Effector memory CD8-positive, alpha-beta T cell (primary cell): ENCODE data around the gene GJA4.
"Not testable (repeated sequence)": the region's sequence is repeated elsewhere in the genome, so short reads cannot be mapped to it uniquely, and the experiment has no call there.

Experiments
- ATAC-seq: fragments of 150-1000 bp; cut with Tn5 transposase; replicated peaks from 2 replicates; pipeline ENCODE4 v1.10.0; 2021; ENCODE audit warnings: mild to moderate bottlenecking, moderate library complexity
- DNase-seq, 3 experiments: peaks; one replicate each; pipeline ENCODE4 v3.0.0; 2021
- H3K27ac Mint-ChIP-seq, 2 donors: one replicate each; pipeline ENCODE4 v1.8.0; 2022; ENCODE audit warnings: mild to moderate bottlenecking in 2 of 2, mixed read lengths in 2 of 2, moderate library complexity in 2 of 2
- H3K27me3 Mint-ChIP-seq, 2 donors: one replicate each; pipeline ENCODE4 v1.8.0; 2022; ENCODE audit warnings: mixed read lengths in 2 of 2
- H3K36me3 Mint-ChIP-seq: one replicate; pipeline ENCODE4 v1.8.0; 2022; ENCODE audit warnings: mild to moderate bottlenecking, moderate library complexity, mixed read lengths; ENCODE audit not compliant: insufficient read depth
- H3K4me1 Mint-ChIP-seq, 2 donors: one replicate each; pipeline ENCODE4 v1.8.0; 2022; ENCODE audit warnings: low read depth in 2 of 2, mixed read lengths in 2 of 2
- H3K4me3 Mint-ChIP-seq, 2 donors: one replicate each; pipeline ENCODE4 v1.8.0; 2022; ENCODE audit warnings: mild to moderate bottlenecking in 2 of 2, mixed read lengths in 2 of 2, moderate library complexity in 2 of 2
- H3K9me3 Mint-ChIP-seq, 2 donors: one replicate each; pipeline ENCODE4 v1.8.0; 2022; ENCODE audit warnings: mixed read lengths in 2 of 2

The GJA4 gene

GRCh38 chr1:34787461-34788420 lies 5.1 kb upstream of the GJA4 start:
- H3K9me3 Mint-ChIP-seq = no peaks in the 10 kb centered on the region
- H3K36me3 Mint-ChIP-seq = no peaks in the 10 kb centered on the region
- ATAC-seq = no peak
- H3K27me3 Mint-ChIP-seq = peaks cover 57 to 95% of the 10 kb centered on the region in 2 donors
- peaks cover 4 to 9% of the 10 kb centered on the region in 2 donors for H3K4me1 Mint-ChIP-seq
- DNase-seq = no peak
- no peak overlapping the region for H3K4me3 Mint-ChIP-seq
- no peak overlapping the region for H3K27ac Mint-ChIP-seq

DNA sequence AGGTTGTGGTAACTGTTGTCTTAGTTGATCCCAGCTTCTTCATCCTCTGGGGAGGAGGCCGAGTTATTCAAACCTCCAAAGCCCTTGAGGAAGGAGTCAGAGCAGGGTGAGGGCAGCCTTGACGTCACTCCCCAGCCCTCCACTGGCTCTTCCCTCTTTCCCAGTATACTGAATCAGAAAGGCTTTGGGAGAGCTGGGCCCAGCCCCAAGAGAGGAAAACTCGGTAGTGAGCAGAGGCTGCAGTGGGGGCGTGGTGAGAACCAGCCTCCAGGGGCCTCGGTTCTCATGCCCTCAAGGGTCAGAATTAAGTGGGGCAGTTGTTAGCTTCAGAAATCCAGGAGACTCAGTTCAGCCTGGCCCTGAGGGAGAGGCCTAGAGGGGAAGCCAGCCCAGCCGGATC lies 1.8 kb upstream of the GJA4 start:
- ATAC-seq (no peak), DNase-seq (no peak)
- Mint-ChIP-seq H3K36me3 (no peaks in the 10 kb centered on the region), H3K4me3 (no peak overlapping the region), H3K9me3 (no peaks in the 10 kb centered on the region), H3K27me3 (peaks cover 44 to 88% of the 10 kb centered on the region in 2 donors), H3K27ac (no peak overlapping the region), H3K4me1 (peaks cover 4 to 11% of the 10 kb centered on the region in 2 donors)

- DNase-seq = no peak
- Mint-ChIP-seq H3K27ac (no peak overlapping the region), H3K4me1 (peaks cover 4 to 5% of the 10 kb centered on the region in 2 donors), H3K36me3 (no peaks in the 10 kb centered on the region), H3K27me3 (peaks cover 44 to 85% of the 10 kb centered on the region in 2 donors), H3K4me3 (peak overlapping the region; percentile 42 to 55), H3K9me3 (no peaks in the 10 kb centered on the region)
- no peak for ATAC-seq
Observed at GRCh38 chr1:34792424-34792823, 375 bp upstream of the GJA4 start.

- no peak for ATAC-seq
Observed at GRCh38 chr1:34794001-34794789, 1.4 kb downstream of the GJA4 start.

DNA sequence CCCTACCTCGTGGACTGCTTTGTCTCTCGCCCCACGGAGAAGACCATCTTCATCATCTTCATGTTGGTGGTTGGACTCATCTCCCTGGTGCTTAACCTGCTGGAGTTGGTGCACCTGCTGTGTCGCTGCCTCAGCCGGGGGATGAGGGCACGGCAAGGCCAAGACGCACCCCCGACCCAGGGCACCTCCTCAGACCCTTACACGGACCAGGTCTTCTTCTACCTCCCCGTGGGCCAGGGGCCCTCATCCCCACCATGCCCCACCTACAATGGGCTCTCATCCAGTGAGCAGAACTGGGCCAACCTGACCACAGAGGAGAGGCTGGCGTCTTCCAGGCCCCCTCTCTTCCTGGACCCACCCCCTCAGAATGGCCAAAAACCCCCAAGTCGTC lies 2.0 kb downstream of the GJA4 start:
- peaks cover 28 to 63% of the 10 kb centered on the region in 2 donors for H3K27me3 Mint-ChIP-seq
- H3K36me3 Mint-ChIP-seq = peaks cover 4% of the 10 kb centered on the region
- DNase-seq (no peak), ATAC-seq (no peak)
- H3K9me3 Mint-ChIP-seq = no peaks in the 10 kb centered on the region
- no peak overlapping the region for H3K27ac Mint-ChIP-seq
- no peak overlapping the region for H3K4me3 Mint-ChIP-seq
- peaks cover 4 to 5% of the 10 kb centered on the region in 2 donors for H3K4me1 Mint-ChIP-seq

More at GRCh38 chr1:34794001-34794789, 1.4 kb downstream of the GJA4 start:
- Mint-ChIP-seq H3K36me3 (peaks cover under 1% of the 10 kb centered on the region), H3K4me3 (no peak overlapping the region), H3K4me1 (peaks cover 4 to 5% of the 10 kb centered on the region in 2 donors), H3K9me3 (no peaks in the 10 kb centered on the region), H3K27me3 (peaks cover 32 to 69% of the 10 kb centered on the region in 2 donors), H3K27ac (no peak overlapping the region)
- no peak for DNase-seq

- peaks cover 28 to 52% of the 10 kb centered on the region in 2 donors for H3K27me3 Mint-ChIP-seq
- H3K27ac Mint-ChIP-seq = no peak overlapping the region
- no peaks in the 10 kb centered on the region for H3K9me3 Mint-ChIP-seq
- DNase-seq (no peak), ATAC-seq (no peak)
- H3K36me3 Mint-ChIP-seq = peaks cover 4% of the 10 kb centered on the region
- H3K4me1 Mint-ChIP-seq = peaks cover 4 to 5% of the 10 kb centered on the region in 2 donors
- H3K4me3 Mint-ChIP-seq = no peak overlapping the region
Observed at GRCh38 chr1:34795916-34796315, 3.1 kb downstream of the GJA4 start.

DNA sequence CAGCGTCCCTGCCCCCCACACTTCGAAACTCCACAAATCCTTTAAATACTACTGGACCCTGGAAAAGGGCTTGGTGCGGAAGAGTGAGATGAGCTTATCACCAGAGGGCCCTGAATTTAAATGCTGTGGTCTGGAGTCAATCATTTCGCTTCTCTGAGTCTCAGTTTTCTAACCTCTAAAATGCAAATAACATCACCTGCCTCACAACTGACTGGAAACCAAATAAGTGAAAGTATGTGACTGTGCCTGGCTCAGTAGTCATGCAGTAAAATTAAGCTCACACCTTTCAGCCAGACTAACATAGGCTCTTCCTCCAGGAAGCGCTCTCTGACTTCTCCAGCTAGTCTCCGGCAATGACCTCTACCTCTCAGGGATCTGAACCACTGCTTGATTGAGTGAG lies 4.2 kb downstream of the GJA4 start:
- peaks cover 4% of the 10 kb centered on the region for H3K36me3 Mint-ChIP-seq
- H3K4me3 Mint-ChIP-seq = no peak overlapping the region
- DNase-seq (no peak), ATAC-seq (no peak)
- no peak overlapping the region for H3K27ac Mint-ChIP-seq
- H3K9me3 Mint-ChIP-seq = no peaks in the 10 kb centered on the region
- H3K27me3 Mint-ChIP-seq = peaks cover 20 to 41% of the 10 kb centered on the region in 2 donors
- H3K4me1 Mint-ChIP-seq = peaks cover 4 to 5% of the 10 kb centered on the region in 2 donors

DNA sequence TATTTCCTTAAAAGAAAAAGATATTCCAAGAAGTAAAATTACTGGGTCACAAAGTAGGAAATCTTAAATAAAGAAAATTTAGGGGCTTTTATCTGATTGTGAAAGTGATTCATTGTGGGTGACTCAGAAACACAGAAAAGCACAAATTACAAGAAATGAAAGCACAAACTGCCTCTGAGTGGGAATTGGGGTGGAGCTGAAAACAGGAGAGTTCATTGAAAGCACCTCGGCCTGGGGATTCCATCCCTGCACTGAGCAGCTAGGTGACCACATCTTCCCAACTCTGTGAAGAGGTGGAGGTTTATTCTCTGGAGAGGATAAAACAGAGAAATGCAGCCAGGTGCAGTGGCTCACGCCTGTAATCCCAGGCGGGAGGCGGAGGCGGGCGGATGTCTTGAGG lies 7.4 kb downstream of the GJA4 start:
- no peak overlapping the region for H3K4me3 Mint-ChIP-seq
- no peaks in the 10 kb centered on the region for H3K9me3 Mint-ChIP-seq
- peaks cover 4% of the 10 kb centered on the region for H3K36me3 Mint-ChIP-seq
- peaks cover 0 to 14% of the 10 kb centered on the region in 2 donors for H3K27me3 Mint-ChIP-seq
- DNase-seq (no peak), ATAC-seq (no peak)
- no peaks in the 10 kb centered on the region for H3K4me1 Mint-ChIP-seq
- no peak overlapping the region for H3K27ac Mint-ChIP-seq

DNA sequence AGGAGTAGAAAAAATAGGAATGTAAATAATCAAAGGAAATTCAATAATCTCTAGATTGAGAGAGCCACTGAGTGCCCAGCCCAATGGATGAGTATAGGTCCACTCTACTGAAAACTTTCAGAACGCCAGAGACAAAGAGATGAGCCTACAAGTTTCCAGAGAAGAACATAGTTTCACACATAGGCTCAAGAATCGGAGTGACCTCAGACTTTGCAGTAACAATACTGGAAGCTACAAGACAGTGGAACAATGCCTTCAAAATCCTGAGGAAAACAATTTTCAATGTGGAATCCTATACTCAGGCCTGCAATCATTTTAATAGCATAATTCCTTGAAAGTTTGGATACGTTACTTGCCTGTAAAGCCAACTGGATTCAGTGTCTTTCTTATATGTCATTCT lies 11.0 kb downstream of the GJA4 start:
- DNase-seq = no peak
- Mint-ChIP-seq H3K4me1 (no peaks in the 10 kb centered on the region), H3K27ac (no peak overlapping the region), H3K27me3 (no peaks in the 10 kb centered on the region), H3K9me3 (no peaks in the 10 kb centered on the region), H3K36me3 (peaks cover 4% of the 10 kb centered on the region), H3K4me3 (no peak overlapping the region)
- no peak for ATAC-seq

- H3K9me3 Mint-ChIP-seq = no peaks in the 10 kb centered on the region
- no peak for DNase-seq
- no peak overlapping the region for H3K27ac Mint-ChIP-seq
- H3K4me1 Mint-ChIP-seq = peaks cover 0 to 2% of the 10 kb centered on the region in 2 donors
- ATAC-seq = no peak
- H3K4me3 Mint-ChIP-seq = no peak overlapping the region
- H3K27me3 Mint-ChIP-seq = no peaks in the 10 kb centered on the region
- no peaks in the 10 kb centered on the region for H3K36me3 Mint-ChIP-seq
Observed at GRCh38 chr1:34806396-34806795, 13.6 kb downstream of the GJA4 start.

DNA sequence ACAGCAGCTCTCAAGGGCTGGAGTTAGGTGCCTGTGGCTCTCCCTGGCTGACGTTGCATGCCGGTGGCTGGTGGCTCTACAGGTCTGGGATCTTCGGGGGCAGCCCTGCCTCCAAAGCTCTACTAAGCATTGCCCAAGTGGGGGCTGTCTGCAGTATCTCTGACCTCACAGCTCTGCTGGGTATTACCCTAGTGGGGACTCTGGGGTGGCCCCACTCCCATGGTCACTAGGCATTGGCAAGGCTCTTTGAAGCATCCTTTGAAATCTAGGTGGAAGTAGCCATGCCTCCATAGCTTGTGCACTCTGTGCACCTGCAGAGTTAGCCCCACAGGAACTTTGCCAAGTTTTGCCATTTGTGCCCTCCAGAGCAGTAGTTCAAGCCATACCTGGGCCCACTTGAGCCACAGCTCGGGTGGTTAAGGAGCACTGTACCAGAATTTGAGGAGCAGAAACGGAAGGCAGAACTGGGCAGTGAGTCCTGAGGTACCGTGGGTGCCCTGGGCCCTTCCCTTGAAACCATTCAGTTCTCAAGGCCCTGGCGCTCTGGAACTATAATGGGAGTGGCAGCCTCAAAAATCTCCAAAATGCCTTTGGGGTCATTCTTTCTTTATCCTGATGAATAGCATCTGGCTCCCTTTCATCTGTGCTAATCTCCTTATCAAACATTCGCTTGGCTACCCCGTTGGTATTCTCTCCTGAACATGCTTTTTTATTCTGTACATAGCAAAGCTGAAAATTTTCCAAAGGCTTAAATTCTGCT lies 15.4 kb downstream of the GJA4 start:
- H3K9me3 Mint-ChIP-seq = no peaks in the 10 kb centered on the region
- no peak overlapping the region for H3K4me3 Mint-ChIP-seq
- H3K27ac Mint-ChIP-seq = no peak overlapping the region
- H3K27me3 Mint-ChIP-seq = no peaks in the 10 kb centered on the region
- H3K4me1 Mint-ChIP-seq = peaks cover 0 to 2% of the 10 kb centered on the region in 2 donors
- H3K36me3 Mint-ChIP-seq = no peaks in the 10 kb centered on the region
- ATAC-seq (no peak), DNase-seq (no peak)

DNA sequence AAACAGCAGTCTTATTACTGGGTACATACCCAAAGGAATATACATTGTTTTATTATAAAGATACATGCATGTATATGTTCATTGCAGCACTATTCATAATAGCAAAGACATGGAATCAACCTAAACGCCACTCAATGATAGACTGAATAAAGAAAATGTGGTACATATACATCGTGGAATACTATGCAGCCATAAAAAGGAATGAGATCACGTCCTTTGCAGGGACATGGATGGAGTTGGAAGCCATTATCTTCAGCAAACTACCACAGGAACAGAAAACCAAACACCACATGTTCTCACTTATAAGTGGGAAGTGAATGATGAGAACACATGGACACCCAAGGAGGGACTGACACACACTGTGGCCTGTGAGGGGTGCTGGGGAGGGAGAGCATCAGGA lies 18.0 kb downstream of the GJA4 start:
- not testable (repeated sequence) for H3K27ac Mint-ChIP-seq, H3K9me3 Mint-ChIP-seq, H3K27me3 Mint-ChIP-seq, ATAC-seq, H3K36me3 Mint-ChIP-seq, H3K4me3 Mint-ChIP-seq, H3K4me1 Mint-ChIP-seq, DNase-seq

DNA sequence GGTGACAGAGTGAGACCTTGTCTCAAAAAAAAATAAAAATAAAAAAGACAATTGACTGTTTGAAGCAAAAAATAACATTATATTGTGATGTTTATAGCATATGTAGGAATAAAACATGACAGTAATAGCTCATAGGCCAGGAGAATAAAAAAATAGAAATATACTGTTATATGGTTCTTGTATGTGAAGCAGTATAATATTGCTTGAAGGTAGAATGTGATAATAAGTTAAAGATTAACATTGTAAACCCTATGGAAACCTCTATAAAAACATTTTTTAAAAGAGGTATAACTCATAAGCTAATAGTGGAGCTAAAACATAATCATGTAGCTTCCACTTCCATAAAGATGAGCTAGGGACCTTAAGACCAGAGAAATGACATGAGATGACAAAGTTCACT lies 23.5 kb downstream of the GJA4 start:
- Mint-ChIP-seq H3K4me3 (no peak overlapping the region), H3K36me3 (peaks cover 2% of the 10 kb centered on the region), H3K27ac (no peak overlapping the region), H3K27me3 (no peaks in the 10 kb centered on the region), H3K9me3 (no peaks in the 10 kb centered on the region), H3K4me1 (no peaks in the 10 kb centered on the region)
- ATAC-seq (no peak), DNase-seq (no peak)
